HL-60 (cell line): ENCODE results near the gene TROAP.

Experiments used
- CTCF ChIP-seq: IDR thresholded peaks from one replicate; pipeline ENCODE4 v1.5.1; 2011; ENCODE audit warnings: low read length, control low read depth, inconsistent platforms; ENCODE audit not compliant: insufficient read depth
- GABPA ChIP-seq: IDR thresholded peaks from 2 replicates; pipeline ENCODE4 v1.6.1; 2012; ENCODE audit warnings: low read depth

GRCh38 chr12:49322708-49323523 is at the start of gene TROAP:
- TF ChIP-seq CTCF (no peak), GABPA (no peak)
